ENCODE data around the gene PPFIA4.
"Not testable (repeated sequence)": the region's sequence is repeated elsewhere in the genome, so short reads cannot be mapped to it uniquely, and the experiment has no call there.

Gene PPFIA4

DNA sequence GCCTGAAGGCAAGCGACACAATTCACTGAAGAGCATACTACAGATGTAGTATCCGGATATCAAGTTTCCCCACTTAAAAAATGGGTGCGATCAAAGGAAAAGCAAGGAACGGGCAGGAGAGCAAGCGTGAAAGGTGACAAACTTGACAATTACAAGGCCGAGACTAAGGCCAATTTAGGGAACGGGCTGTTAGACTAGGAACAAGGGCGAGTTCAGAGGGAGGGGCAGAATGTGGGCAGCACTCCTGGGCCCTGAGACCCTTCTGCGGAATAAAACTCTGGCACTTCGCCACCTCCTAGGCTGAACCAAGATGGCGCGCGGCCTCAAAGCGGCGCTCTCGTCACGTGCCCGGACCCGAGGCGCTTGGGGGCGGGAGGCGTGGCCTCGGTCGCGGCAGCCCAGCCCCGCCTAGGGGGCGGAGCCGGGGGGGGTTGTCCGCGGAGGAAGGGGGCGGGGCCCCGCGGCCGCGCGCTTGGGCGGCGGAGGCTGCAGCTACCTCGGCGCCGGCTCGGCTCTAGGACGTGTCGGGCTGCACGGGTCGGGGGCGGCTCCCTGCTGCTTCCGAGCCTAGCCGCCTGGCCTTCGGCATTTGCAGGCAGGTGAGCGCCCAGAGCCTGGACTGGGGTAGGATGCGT is at the start of gene PPFIA4:
PPFIA4 (plus strand) TSS at position 461 of the 635 bp plus-strand sequence. CDS start 12,518 bp downstream, outside the sequence.
- DNase-seq (ENCODE audit: insufficient read length, low spot score) (peak; percentile 93), FAIRE-seq (peak; percentile 28)

DNA sequence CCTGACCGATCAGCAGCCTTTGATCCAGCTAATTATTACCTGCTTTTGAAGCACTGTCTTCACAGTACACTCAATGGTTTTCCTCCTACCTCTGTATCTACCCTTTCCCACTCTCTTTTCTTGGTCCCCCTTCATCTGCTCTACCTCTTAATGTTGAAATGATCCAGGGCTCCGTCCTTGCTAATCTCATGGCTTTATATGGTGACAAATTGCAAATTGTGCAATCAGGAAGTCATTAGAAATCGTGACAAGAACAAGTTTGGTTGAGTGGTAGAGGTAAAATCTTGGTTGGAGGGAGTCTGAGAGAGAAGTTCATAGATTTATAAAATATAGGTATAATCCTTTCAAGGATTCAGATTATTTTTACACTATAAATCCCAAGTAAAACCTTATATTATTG is 49.7 kb upstream of the PPFIA4 start:
- DNase-seq (ENCODE audit: insufficient read length, low spot score) (no peak), FAIRE-seq (no peak)

DNA sequence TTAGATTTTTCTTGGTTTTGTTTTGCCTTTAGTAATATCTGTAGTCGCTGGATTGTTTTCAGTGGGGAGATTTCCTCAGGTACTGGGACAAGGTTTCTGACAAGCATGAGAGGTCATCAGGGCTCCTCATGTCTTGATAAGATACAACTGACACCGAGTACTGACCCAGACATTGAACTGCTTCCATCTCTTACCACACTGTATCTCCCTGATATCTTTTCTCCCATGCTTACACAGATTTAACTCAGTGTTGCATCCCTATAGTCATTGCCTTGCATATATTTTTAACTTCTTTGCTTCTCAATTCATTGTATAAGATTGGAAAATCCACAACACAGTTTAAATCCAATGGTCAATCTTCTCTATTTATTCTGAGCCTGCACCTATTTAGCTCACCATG is 46.8 kb upstream of the PPFIA4 start:
- FAIRE-seq, result no peak

DNA sequence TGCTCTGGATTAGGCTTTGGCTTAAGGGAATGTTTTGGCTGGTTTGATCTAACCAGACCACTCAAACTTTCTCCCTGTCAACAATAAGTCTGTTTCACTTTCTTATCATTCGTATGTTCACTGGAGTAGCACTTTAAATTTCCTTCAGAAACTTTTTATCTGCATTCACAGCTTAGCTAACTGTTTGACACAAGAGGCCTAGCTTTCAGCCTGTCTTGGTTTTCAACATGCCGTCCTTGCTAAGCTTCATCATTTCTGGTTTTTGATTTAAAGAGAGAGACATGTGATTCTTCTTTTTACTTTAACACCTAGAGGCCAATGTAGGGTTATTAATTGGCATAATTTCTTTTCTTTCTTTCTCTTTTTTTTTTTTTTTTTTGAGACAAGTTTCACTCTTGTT is 44.4 kb upstream of the PPFIA4 start:
- DNase-seq (ENCODE audit: insufficient read length, low spot score) (no peak), FAIRE-seq (no peak)

More for the DNA sequence above, 46.8 kb upstream of the PPFIA4 start:
- no peak for DNase-seq (ENCODE audit: insufficient read length, low spot score)

DNA sequence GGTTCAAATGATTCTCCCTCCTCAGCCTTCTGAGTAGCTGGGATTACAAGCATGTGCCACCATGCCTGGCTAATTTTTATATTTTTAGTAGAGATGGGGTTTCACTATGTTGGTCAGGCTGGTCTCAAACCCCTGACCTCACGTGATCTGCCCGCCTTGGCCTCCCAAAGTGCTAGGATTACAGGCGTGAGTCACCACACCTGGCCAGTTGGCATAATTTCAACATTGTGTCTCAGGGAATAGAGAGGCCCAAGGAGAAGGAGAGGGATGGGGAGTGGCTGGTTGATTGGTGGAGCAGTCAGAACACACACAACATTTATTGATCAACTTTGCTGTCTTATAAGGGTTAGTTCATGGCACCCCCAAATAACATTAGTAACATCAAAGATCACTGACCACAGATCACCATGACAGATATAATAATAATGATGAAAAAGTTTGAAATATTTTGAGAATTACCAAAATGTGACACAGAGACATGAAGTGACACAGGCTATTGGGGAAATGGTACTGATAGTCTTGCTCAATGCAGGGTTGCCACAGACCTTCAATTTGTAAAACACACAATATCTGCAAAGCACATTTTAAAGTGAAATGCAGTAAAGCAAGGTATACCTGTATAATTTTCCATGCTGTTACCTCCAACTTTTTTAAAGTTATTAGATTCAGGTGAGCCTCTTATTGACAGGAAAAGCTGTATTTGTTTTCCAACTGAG is 43.4 kb upstream of the PPFIA4 start:
- no peak for FAIRE-seq
- DNase-seq (ENCODE audit: insufficient read length, low spot score), result no peak

DNA sequence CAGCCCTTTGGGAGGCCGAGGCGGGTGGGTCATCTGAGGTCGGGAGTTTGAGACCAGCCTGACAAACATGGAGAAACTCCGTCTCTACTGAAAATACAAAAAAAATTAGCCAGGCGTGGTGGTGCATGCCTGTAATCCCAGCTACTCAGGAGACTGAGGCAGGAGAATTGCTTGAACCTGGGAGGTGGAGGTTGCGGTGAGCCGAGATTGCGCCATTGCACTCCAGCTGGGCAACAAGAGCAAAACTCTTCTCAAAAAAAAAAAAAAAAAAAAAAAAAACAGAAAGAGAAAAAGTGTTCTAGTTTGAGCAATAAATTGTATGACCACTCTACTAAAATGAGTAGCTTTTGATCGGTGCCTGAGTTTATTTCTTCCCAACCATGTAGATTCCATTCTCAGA is 40.2 kb upstream of the PPFIA4 start:
- not testable (repeated sequence) for FAIRE-seq; DNase-seq (ENCODE audit: insufficient read length, low spot score)

DNA sequence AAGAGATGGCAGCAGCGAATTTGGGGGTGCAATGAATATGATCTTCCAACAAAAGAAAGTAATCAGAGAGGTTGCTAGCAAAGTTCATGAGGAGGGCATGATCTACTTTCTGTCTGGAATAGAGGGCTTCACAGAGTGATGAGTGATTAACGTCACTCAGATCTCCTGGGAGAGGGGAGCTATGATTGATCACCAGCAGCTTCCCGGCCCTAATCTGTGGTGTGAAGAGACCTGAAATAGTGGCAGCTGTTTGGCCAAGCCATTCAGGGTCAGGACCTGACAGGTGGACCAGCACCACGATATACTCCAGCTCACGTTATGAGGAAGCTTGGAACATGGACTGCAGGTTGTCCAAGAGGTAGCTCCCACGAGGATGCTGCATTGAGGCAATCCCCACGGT is 39.0 kb upstream of the PPFIA4 start:
- FAIRE-seq, result no peak
- no peak for DNase-seq (ENCODE audit: insufficient read length, low spot score)

DNA sequence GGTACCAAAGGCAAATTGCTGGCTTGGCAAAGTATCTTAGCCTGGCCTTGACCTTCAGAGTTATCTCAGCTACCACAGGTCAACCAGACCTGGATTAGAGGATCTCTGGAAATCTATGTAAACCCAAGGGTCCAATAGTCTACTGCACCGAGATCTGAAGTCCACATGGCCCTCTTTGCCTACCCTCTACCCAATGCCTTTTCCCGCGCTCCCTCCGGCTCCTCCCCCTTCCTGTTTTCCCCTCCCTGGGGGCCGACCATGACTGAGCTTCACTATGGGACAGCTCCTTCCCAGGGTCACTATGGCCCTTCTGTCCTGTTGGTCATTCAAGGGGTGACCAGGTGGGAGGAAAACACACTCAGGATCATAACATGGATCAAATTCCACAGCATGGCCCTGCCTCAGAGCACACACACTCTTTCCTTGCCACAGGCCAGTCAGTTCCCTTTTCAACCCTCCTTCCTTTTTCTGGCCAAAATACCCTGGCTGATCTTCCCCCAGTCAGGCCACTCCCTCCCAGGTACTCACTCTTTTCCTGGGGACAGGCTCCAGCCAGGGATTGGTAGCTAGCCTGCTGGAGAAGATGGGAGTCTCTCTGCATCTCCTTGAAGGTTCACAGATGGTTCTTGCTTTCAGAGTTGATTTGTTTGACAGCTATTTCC is 38.2 kb upstream of the PPFIA4 start:
- FAIRE-seq (no peak), DNase-seq (ENCODE audit: insufficient read length, low spot score) (no peak)

DNA sequence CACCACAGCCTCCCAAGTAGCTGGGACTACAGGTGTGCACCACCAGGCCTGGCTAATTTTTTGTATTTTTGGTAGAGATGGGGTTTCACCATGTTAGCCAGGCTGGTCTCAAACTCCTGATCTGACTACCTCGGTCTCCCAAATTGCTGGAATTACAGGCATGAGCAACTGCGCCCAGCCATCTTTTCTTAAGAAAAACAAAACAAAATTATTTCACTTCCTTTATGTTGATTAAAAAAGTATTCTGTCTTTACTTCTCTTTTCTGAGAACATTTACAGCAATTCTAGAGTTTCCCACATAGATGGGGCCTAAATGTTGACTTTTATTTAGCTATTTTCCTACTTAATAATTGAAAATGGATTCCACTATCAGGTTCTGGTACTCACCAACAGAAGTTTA is 36.4 kb upstream of the PPFIA4 start:
- no peak for DNase-seq (ENCODE audit: insufficient read length, low spot score)
- FAIRE-seq, result no peak

DNA sequence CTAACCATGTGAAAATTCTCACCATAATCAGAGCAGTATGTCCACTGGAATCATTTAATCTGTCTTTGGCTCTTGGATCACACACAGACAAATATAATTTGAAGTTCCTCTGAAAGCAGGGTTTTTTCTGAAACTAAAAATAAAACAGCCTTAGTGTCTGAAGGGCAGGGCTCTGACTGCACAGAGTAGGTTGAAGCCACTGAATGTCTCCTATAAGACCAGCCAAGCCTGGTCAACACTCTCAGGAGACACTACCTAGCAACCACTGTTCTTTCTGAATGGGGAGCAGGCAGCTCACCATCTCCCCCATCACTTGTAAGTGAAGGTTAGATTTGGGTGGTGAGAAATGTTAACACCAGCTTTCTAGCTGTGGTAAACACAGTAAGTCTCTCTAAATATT is 35.2 kb upstream of the PPFIA4 start:
- no peak for FAIRE-seq

DNA sequence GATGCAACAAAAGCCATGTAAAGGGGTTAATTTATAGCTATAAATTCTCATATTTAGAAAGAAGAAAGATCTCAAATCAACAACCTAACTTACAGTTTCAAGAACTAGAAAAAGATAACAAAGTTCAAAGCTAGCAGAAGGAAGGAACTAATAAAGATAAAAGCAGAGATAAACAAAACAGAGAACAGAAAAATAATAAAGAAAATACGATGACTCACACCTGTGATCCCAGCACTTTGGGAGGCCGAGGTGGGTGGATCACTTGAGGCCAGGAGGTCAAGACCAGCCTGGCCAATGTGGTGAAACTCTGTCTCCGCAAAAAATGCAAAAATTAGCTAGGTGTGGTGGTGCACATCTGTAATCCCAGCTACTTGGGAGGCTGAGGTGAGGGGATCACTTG is 31.5 kb upstream of the PPFIA4 start:
- no peak for DNase-seq (ENCODE audit: insufficient read length, low spot score)
- FAIRE-seq, result no peak

More for the DNA sequence above, 35.2 kb upstream of the PPFIA4 start:
- DNase-seq (ENCODE audit: insufficient read length, low spot score), result no peak

DNA sequence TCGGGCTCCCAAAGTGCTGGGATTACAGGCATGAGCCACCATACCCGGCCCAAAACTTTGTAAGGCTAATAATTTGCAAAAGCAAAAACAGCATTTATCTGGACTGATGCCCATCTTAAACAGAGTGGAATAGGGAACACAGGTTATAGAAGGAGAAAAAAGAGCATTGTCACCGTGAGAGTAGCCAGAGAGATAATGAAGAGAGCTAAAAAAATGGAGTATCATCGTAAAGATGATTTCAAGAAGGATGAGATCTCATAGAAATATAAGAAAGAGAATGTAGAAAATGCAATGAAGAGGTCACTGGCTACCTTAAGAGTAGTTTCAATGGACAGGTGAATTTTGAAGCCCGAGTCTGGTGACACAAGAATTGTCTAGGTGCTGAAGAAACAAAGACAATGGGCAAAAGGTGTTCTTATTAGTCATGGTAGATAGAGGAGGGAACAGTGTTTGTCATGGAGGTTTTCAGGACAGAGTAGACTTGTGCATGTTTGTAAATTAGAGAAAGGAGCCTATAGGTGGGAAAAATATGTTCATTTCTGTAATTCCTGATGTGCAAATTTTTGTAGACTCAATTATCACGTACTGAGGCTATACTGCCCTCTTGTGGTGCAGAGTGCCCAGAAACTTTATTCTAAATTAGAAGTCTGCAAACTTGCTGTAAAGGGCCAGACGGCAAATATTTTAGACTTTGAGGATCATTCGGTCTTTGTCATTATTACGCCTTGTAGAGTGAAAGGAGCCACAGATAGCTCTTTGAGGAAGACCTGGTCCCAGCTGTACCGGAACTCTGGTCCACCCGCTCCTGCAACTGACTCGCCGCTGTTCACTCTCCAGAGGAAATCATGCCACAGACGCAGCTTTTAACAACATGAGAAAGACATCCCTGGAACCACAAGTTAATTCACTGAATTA is 27.2 kb upstream of the PPFIA4 start:
- DNase-seq (ENCODE audit: insufficient read length, low spot score) (peak; percentile 17), FAIRE-seq (peak; percentile 74)

DNA sequence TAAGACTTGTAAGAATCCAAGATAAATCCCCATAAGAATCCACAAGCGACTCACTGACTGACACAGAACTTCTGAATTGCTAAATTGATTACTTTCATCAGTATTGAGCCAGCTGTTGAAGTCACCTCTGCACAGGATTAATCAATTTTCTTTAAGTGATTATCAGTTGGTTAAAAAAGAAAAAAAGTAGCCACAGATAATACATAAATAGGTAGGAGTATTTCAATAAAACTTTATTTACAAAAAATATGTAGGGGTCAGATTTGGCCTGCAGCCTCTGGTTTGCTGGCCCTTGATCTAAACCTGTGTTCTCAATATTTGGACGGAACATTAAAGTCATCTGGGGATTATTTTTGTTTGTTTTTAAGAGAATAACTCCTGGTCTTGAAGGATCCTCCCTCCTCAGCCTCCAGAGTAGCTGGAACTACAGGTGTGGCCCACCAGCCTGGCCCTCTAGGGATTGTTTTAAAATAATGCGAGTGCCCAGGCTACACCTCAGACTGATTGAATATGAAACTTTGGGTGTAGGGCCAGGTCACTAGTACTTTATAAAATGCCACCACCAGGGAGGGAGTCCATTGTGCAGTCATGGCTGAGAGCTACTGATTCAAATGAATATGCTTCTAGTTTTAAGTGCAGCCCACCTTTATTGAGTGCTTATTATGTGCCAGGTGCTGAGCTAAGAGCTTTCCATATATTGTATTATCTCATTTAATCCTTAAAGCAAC is 25.9 kb upstream of the PPFIA4 start:
- no peak for FAIRE-seq

DNA sequence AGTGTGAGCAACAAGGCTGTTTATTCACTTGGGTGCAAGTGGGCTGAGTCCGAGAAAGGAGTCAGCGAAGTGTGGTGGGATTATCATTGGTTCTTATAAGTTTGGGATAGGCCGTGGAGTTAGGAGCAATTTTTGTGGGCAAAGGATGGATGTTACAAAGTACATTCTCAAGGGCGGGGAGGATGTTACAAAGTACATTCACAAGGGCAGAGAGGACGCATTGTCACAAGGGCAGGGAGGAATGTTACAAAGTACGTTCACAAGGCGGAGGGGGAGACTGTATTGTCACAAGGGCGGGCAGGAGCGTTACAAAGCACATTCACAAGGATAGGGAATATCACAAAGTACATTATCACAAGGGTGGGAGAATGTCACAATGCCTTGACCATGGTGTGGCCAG is 24.3 kb upstream of the PPFIA4 start:
- FAIRE-seq, result no peak
- no peak for DNase-seq (ENCODE audit: insufficient read length, low spot score)

More for the DNA sequence above, 25.9 kb upstream of the PPFIA4 start:
- DNase-seq (ENCODE audit: insufficient read length, low spot score), result no peak

DNA sequence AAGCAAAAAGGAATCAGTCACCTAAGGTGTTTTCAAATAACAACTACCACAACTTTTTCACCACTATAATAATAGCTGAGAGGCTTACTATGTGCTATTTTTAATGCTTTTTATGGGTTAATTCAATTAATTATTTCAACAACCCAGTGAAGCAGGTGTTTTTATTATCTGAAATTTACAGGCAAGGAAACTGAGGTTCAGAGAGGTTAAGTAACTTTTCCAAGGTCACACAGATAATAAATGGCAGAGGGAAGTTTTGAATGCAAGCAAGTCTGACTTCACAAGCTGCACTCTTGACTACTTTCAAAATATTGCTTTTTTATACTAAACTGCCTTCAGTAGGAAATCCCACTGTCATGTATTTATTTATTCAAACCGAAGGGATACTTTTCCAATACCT is 23.3 kb upstream of the PPFIA4 start:
- FAIRE-seq (no peak), DNase-seq (ENCODE audit: insufficient read length, low spot score) (no peak)

DNA sequence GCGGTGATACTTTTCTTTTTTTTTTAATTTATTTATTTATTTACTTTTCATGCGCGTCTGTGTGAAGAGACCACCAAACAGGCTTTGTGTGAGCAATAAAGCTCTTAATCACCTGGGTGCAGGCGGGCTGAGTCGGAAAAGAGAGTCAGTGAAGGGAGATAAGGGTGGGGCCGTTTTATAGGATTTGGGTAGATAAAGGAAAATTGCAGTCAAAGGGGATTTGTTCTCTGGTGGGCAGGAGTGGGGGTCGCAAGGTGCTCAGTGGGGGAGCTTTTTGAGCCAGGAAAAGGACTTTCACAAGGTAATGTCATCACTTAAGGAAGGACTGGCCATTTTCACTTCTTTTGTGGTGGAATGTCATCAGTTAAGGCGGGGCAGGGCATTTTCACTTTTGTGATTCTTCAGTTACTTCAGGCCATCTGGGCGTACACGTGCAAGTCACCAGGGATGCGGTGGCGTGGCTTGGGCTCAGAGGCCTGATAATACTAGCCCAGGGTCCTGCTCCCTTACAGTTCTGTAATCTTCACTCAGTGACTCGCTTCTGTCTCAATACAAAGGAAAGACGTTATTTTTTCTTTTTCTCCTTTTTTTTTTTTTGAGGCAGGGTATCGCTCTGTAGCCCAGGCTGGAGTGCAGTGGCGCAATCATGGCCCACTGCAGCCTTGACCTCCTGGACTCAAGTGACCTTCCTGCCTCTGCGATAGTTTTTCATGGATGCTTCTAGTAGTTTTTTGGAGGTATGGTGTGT is 20.7 kb upstream of the PPFIA4 start:
- DNase-seq (ENCODE audit: insufficient read length, low spot score); FAIRE-seq: not testable (repeated sequence)

DNA sequence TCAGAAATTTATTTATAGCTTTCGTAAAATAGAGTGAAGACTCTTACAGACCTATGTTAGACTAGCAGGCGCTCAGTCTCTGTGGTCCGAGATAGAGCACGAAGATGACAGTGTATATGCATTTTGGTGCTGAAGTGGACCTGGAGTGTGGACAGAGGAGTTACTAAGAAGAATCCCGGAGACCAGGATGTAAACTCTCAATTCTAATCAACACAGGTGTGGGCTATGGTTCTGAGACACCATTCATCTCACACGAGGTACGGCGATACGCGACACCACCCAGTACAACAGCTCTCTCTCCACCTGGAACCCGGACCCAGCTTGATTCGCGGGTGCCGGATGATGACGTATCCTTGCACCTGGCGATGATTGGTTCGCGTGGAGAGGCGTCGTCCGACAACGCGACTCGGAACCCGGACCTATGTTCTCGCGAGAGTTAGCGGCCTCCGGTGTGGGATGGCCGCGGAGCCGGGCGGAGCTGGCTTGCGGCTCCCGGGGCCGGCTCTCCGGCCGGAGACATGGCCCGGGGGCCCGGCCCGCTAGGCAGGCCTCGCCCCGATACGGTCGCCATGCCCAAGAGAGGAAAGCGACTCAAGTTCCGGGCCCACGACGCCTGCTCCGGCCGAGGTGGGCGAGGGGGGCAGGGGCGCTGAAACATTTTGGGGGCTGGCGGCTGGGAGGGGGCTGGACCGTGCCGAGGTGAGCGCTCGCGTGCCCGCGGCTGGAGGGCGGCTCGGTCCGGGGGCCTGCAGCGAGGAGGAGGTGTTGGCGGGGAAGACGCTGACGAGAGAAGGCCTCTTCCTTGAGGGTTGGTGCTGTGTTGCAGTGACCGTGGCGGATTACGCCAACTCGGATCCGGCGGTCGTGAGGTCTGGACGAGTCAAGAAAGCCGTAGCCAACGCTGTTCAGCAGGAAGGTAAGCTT is 19.1 kb upstream of the PPFIA4 start, which contains the start of gene TMEM183A:
TMEM183A (plus strand) TSS at position 427 of the 924 bp plus-strand sequence; CDS start at position 519, 92 bp downstream.
- FAIRE-seq (peak; percentile 99), DNase-seq (ENCODE audit: insufficient read length, low spot score) (peak; percentile 73)

DNA sequence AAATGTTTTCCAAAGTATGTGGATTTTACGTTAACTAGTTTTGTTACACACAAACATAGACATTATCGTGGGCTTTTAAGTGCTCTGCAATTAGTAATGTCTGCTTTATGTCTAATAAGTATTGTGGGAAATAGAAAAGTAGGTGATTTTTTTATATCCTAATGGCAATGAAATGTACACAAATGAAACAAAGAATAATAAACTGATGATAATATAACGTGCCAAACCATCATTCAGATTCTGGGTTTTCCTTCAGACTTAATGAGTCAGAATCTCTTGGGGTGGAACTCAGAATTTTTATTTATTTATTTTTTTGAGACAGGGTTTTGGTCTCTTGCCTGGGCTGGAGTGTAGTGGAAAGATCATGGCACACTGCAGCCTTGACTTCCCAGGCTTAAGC is 17.1 kb upstream of the PPFIA4 start:
- DNase-seq (ENCODE audit: insufficient read length, low spot score), result no peak
- FAIRE-seq, result no peak
